ENCODE results near the gene NTM. TPM values are rescaled to one million over a fixed set of nuclear protein-coding genes. Genes with fewer than 3 reads are reported as not detected.

NTM gene
- polyA plus RNA-seq, 1 donor from 2014 or later: 39.4 TPM

DNA sequence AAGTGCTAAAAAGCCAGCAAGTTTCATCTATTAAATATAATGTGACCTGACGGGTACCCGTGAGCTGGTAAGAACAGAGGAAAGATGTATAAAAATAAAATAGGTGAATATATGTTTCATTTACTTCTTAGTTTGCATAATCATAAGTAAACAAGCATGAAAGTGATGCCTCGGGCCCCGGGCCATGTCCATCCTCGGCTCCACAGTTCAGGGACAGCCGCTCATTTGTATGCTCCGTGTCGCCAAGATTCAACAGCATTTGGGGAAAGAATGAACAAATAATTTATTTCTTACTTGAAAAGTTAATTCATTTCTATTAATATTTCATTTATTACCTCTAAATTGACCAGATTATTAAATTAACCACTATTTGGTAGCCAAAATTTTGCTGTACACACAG is 251.8 kb downstream of the NTM start:
- TF ChIP-seq REST (IDR thresholded peaks at IDR 0.05; ENCODE audit: borderline replicate concordance) (no peak), EP300 (conservative IDR thresholded peaks at IDR 0.05; ENCODE audit: poor library complexity, severe bottlenecking) (no peak), TAF1 (IDR thresholded peaks at IDR 0.05; ENCODE audit: low read depth) (no peak), SMC3 (conservative IDR thresholded peaks at IDR 0.05; ENCODE audit: poor library complexity) (no peak), MXI1 (conservative IDR thresholded peaks at IDR 0.05; ENCODE audit: poor library complexity, severe bottlenecking) (no peak), EZH2 (IDR thresholded peaks at IDR 0.05; ENCODE audit: borderline replicate concordance, insufficient read depth, low read length, poor library complexity, severe bottlenecking) (no peak), RAD21 (conservative IDR thresholded peaks at IDR 0.05) (no peak), POLR2AphosphoS5 (IDR thresholded peaks at IDR 0.05) (no peak), CTCF (IDR thresholded peaks at IDR 0.05; ENCODE audit: poor library complexity, severe bottlenecking) (no peak)
- Histone ChIP-seq H4K20me1 (ENCODE audit: insufficient read depth) (no peaks in the 10 kb centered on the region), H3K4me3 (ENCODE audit: low read length) (no peak overlapping the region)

GRCh38 chr11:131624531-131624930 is 254.1 kb downstream of the NTM start:
- Histone ChIP-seq H3K27ac (ENCODE audit: low read length) (no peak overlapping the region), H3K4me2 (ENCODE audit: low read length) (no peak overlapping the region), H3K4me3 (ENCODE audit: low read length) (no peak overlapping the region), H3K27me3 (ENCODE audit: insufficient read depth, low read depth, low read length) (no peaks in the 10 kb centered on the region), H3K9ac (ENCODE audit: low read length) (no peak overlapping the region), H3K36me3 (ENCODE audit: insufficient read depth, low read length) (no peaks in the 10 kb centered on the region), H3K9me3 (ENCODE audit: low read length) (no peaks in the 10 kb centered on the region), H4K20me1 (ENCODE audit: insufficient read depth) (no peaks in the 10 kb centered on the region), H2AFZ (ENCODE audit: low read depth, low read length) (no peak overlapping the region), H3K9me2 (ENCODE audit: insufficient read depth, low read length) (no peaks in the 10 kb centered on the region), H3F3A (ENCODE audit: insufficient read depth, low read length, poor library complexity, severe bottlenecking) (no peaks in the 10 kb centered on the region), H3K79me2 (replicated peaks; ENCODE audit: insufficient read depth, low read length) (no peaks in the 10 kb centered on the region)
- TF ChIP-seq REST (IDR thresholded peaks at IDR 0.05; ENCODE audit: borderline replicate concordance) (no peak), RAD21 (conservative IDR thresholded peaks at IDR 0.05) (no peak), CTCF (IDR thresholded peaks at IDR 0.05; ENCODE audit: poor library complexity, severe bottlenecking) (no peak), EP300 (conservative IDR thresholded peaks at IDR 0.05; ENCODE audit: poor library complexity, severe bottlenecking) (no peak), POLR2AphosphoS5 (IDR thresholded peaks at IDR 0.05) (no peak), SMC3 (conservative IDR thresholded peaks at IDR 0.05; ENCODE audit: poor library complexity) (no peak), EZH2 (IDR thresholded peaks at IDR 0.05; ENCODE audit: borderline replicate concordance, insufficient read depth, low read length, poor library complexity, severe bottlenecking) (no peak), TAF1 (IDR thresholded peaks at IDR 0.05; ENCODE audit: low read depth) (no peak), MXI1 (conservative IDR thresholded peaks at IDR 0.05; ENCODE audit: poor library complexity, severe bottlenecking) (no peak)

More for the DNA sequence above, 251.8 kb downstream of the NTM start:
- H3K9me2 ChIP-seq (ENCODE audit: insufficient read depth, low read length): no peaks in the 10 kb centered on the region
- H3K4me2 ChIP-seq (ENCODE audit: low read length): no peak overlapping the region
- H3K9ac ChIP-seq (ENCODE audit: low read length): no peak overlapping the region
- H3K27me3 ChIP-seq (ENCODE audit: insufficient read depth, low read depth, low read length): no peaks in the 10 kb centered on the region
- H3F3A ChIP-seq (ENCODE audit: insufficient read depth, low read length, poor library complexity, severe bottlenecking): no peaks in the 10 kb centered on the region
- no peaks in the 10 kb centered on the region for H3K9me3 ChIP-seq (ENCODE audit: low read length)
- no peaks in the 10 kb centered on the region for H3K79me2 ChIP-seq (replicated peaks; ENCODE audit: insufficient read depth, low read length)
- no peak overlapping the region for H3K27ac ChIP-seq (ENCODE audit: low read length)
- no peaks in the 10 kb centered on the region for H3K36me3 ChIP-seq (ENCODE audit: insufficient read depth, low read length)
- H2AFZ ChIP-seq (ENCODE audit: low read depth, low read length): no peak overlapping the region

All from neural cell (in vitro differentiated cells).